ENCODE measurements around the gene HMOX1.

- TF ChIP-seq CTCF (IDR thresholded peaks at IDR 0.05; ENCODE audit: low read depth, low read length) (no peak), POLR2A (IDR thresholded peaks at IDR 0.05; ENCODE audit: extremely low read depth, insufficient read length) (no peak), MYC (IDR thresholded peaks at IDR 0.05; ENCODE audit: low read depth, low read length) (no peak), MAX (IDR thresholded peaks at IDR 0.05; ENCODE audit: low read depth, low read length) (no peak)
These were observed 38.5 kb upstream of the HMOX1 start for GRCh38 chr22:35342390-35342789.

Measured in NB4 (cell line).